B cell (primary cell): ENCODE measurements around the gene PPP6R2. TPM values are rescaled to one million over a fixed set of nuclear protein-coding genes. Genes with fewer than 3 reads are reported as not detected.

ENCODE experiments used
- ATAC-seq: fragments of 200-7000 bp; cut with Tn5 transposase; one replicate; pipeline ENCODE4 v1.10.0; 2021; ENCODE audit warnings: low read depth, mild to moderate bottlenecking, moderate number of reproducible peaks, moderate library complexity
- CTCF ChIA-PET: fragments of 350-600 bp; sonication (Branson Sonifier 250); formaldehyde crosslinking; loops from one replicate; lab custom pipeline; 2021; ENCODE audit warnings: antibody characterized with exemption, inconsistent platforms; lab: Charles Lee
- POLR2A ChIA-PET: fragments of 350-600 bp; sonication (Branson Sonifier 250); formaldehyde crosslinking; loops from one replicate; lab custom pipeline; 2021; ENCODE audit warnings: antibody characterized with exemption; lab: Charles Lee
- DNase-seq: peaks from one replicate; pipeline ENCODE4 v3.0.0; 2013
- H2AFZ ChIP-seq: 2 replicates; pipeline ENCODE4 v1.6.1; 2012; ENCODE audit warnings: mild to moderate bottlenecking, low read depth, low read length; ENCODE audit not compliant: insufficient read depth, poor library complexity, severe bottlenecking
- H3K27ac ChIP-seq, 2 donors: 1 replicate in 1 of 2; 2 replicates in 1 of 2; pipeline ENCODE4 v1.5.1; 2012 to 2013; ENCODE audit warnings: low read length in 2 of 2, mild to moderate bottlenecking in 2 of 2, moderate library complexity in 1 of 2
- H3K27me3 ChIP-seq, 4 experiments: fragments of 200-600 bp in 1 of 4; sonication (generic) in 1 of 4; replicated peaks in 1 of 4; 1 replicate in 2 of 4; 2 replicates in 2 of 4; pipeline versions ENCODE4 v1.6.1 to v1.7.0; 2013 to 2016; ENCODE audit warnings: low read length in 3 of 4, mild to moderate bottlenecking in 2 of 4, mixed read lengths in 1 of 4, moderate library complexity in 1 of 4; ENCODE audit not compliant: insufficient read depth in 4 of 4, control insufficient read depth in 3 of 4; ENCODE audit errors: control extremely low read depth in 1 of 4
- H3K36me3 ChIP-seq, 2 experiments: replicated peaks in 1 of 2; 1 replicate in 1 of 2; 2 replicates in 1 of 2; pipeline versions ENCODE4 v1.6.1 to v1.7.1; 2013; ENCODE audit warnings: low read length in 1 of 2; ENCODE audit not compliant: insufficient read depth in 2 of 2, control insufficient read depth in 1 of 2; ENCODE audit errors: control extremely low read depth in 1 of 2, extremely low read depth in 1 of 2
- H3K4me1 ChIP-seq, 2 donors: fragments of 200-600 bp in 1 of 2; sonication (generic) in 1 of 2; 1 replicate in 1 of 2; 2 replicates in 1 of 2; pipeline versions ENCODE4 v1.5.1 to v1.6.1; 2013 to 2017; ENCODE audit warnings: low read length in 2 of 2; ENCODE audit not compliant: control insufficient read depth in 2 of 2, insufficient read depth in 2 of 2
- H3K4me2 ChIP-seq: replicated peaks from 2 replicates; pipeline ENCODE3; 2012; ENCODE audit warnings: mild to moderate bottlenecking, low read depth, low read length; ENCODE audit not compliant: poor library complexity, severe bottlenecking
- H3K4me3 ChIP-seq, 5 experiments: fragments of 200-600 bp in 1 of 5; sonication (generic) in 1 of 5; 1 replicate in 3 of 5; 2 replicates in 2 of 5; pipeline versions ENCODE4 v1.5.1 to v1.7.0; 2011 to 2016; ENCODE audit warnings: low read length in 4 of 5, mild to moderate bottlenecking in 4 of 5, low read depth in 2 of 5, control low read depth in 1 of 5, moderate library complexity in 1 of 5; ENCODE audit not compliant: insufficient read depth in 1 of 5; ENCODE audit errors: control extremely low read depth in 1 of 5, extremely low read depth in 1 of 5
- H3K79me2 ChIP-seq: fragments of 200-600 bp; sonication (generic); one replicate; pipeline ENCODE4 v1.6.0; 2016; ENCODE audit warnings: low read length; ENCODE audit not compliant: control insufficient read depth, insufficient read depth
- H3K9ac ChIP-seq: fragments of 200-600 bp; sonication (generic); 2 replicates; pipeline ENCODE4 v1.6.1; 2017; ENCODE audit warnings: mild to moderate bottlenecking, low read length, moderate library complexity
- H3K9me3 ChIP-seq, 3 donors: one replicate each; pipeline versions ENCODE4 v1.6.1 to v1.7.1; 2013; ENCODE audit warnings: low read length in 2 of 3; ENCODE audit not compliant: control insufficient read depth in 2 of 3, insufficient read depth in 1 of 3; ENCODE audit errors: control extremely low read depth in 1 of 3
- H4K20me1 ChIP-seq: 2 replicates; pipeline ENCODE4 v1.6.0; 2012; ENCODE audit warnings: mild to moderate bottlenecking, low read length; ENCODE audit not compliant: insufficient read depth, control insufficient read depth, poor library complexity, severe bottlenecking
- H3K27ac Mint-ChIP-seq: one replicate; pipeline ENCODE4 v1.8.0; 2021; ENCODE audit warnings: mixed read lengths
- H3K27me3 Mint-ChIP-seq: one replicate; pipeline ENCODE4 v1.8.0; 2021; ENCODE audit warnings: mixed read lengths
- H3K4me1 Mint-ChIP-seq: one replicate; pipeline ENCODE4 v1.8.0; 2021; ENCODE audit warnings: mixed read lengths
- H3K4me3 Mint-ChIP-seq: one replicate; pipeline ENCODE4 v1.8.0; 2021; ENCODE audit warnings: mixed read lengths
- H3K9me3 Mint-ChIP-seq: one replicate; pipeline ENCODE4 v1.8.0; 2022; ENCODE audit warnings: mixed read lengths; ENCODE audit not compliant: insufficient read depth
- CTCF ChIP-seq: fragments of 200-600 bp; IDR thresholded peaks from one replicate; pipeline ENCODE4 v1.8.0; 2022; ENCODE audit warnings: antibody characterized with exemption, mild to moderate bottlenecking
- EZH2 ChIP-seq: IDR thresholded peaks from 2 replicates; pipeline ENCODE4 v1.6.1; 2012; ENCODE audit warnings: borderline replicate concordance, low read depth, mild to moderate bottlenecking, moderate library complexity, low read length; ENCODE audit not compliant: insufficient read depth, poor library complexity, severe bottlenecking
- WGBS: methylation state at CpG from one replicate; pipeline ENCODE4 v1.1.5; 2013; ENCODE audit warnings: missing lambda C conversion rate; ENCODE audit not compliant: insufficient coverage; 5-methylcytosine and 5-hydroxymethylcytosine counted together
- intact Hi-C: fragments of 100-400 bp; cut with micrococcal nuclease; formaldehyde crosslinking; loops from one replicate; pipeline ENCODE4 v1.10.0; 2022
- polyA plus RNA-seq: library from polyadenylated mRNA; depleted of rRNA; stranded (reverse); fragments of >200 nt; gene quantifications from 2 replicates; pipeline ENCODE4 v1.2.3, GENCODE V29; 2012
- total RNA-seq, 2 donors: library from RNA; stranded (reverse); fragments of 120-200 nt in 1 of 2; gene quantifications; 1 replicate in 1 of 2; 2 replicates in 1 of 2; pipeline versions ENCODE4 v1.2.3 to v1.2.4, GENCODE V29; 2013 to 2022

PPP6R2 gene
- total and polyA plus RNA-seq, 2 donors (not counting 1 experiment from before 2014, with no cell fraction given): 91.4 to 98.7 TPM

- POLR2A ChIA-PET: interaction anchor here (0.9 to 7.0 kb wide), 2 partner anchors 10 to 20 kb away, joined by 3 to 61 read pairs; no protein-coding TSS in a partner anchor
- H3K36me3 ChIP-seq: no peaks in the 10 kb centered on the region
- Mint-ChIP-seq H3K27me3 (no peaks in the 10 kb centered on the region), H3K27ac (no peak overlapping the region), H3K9me3 (no peaks in the 10 kb centered on the region), H3K4me3 (no peak overlapping the region), H3K4me1 (peaks cover 34% of the 10 kb centered on the region)
- peaks cover 0 to 2% (median 0%) of the 10 kb centered on the region in 3 donors for H3K9me3 ChIP-seq
- H3K4me3 ChIP-seq: no peak overlapping the region
- peaks cover 0 to 2% (median 0%) of the 10 kb centered on the region in 4 experiments for H3K27me3 ChIP-seq
- no peak overlapping the region for H3K9ac ChIP-seq
- DNase-seq (no peak), ATAC-seq (no peak)
- CTCF ChIA-PET: no interaction called here
- H3K4me1 ChIP-seq: peaks cover 35 to 60% of the 10 kb centered on the region in 2 donors
- no peak overlapping the region for H3K27ac ChIP-seq
- intact Hi-C loops: no loop called here
- TF ChIP-seq CTCF: no peak
- no peak overlapping the region for H3K4me2 ChIP-seq
- no peaks in the 10 kb centered on the region for H3K79me2 ChIP-seq
- H4K20me1 ChIP-seq: no peaks in the 10 kb centered on the region
- H2AFZ ChIP-seq: no peak overlapping the region
- 100% methylated on average over 2 of the region's 7 CpGs for WGBS
Measured at GRCh38 chr22:50313021-50313420, 30.1 kb upstream of the PPP6R2 start.

GRCh38 chr22:50313600-50313999 lies 29.5 kb upstream of the PPP6R2 start:
- Histone ChIP-seq H2AFZ (peak overlapping the region; percentile 78), H3K27ac (peak overlapping the region; percentile 63 to 71), H3K9me3 (peaks cover 0 to 2% (median 0%) of the 10 kb centered on the region in 3 donors), H3K27me3 (no peaks in the 10 kb centered on the region), H3K9ac (peak overlapping the region; percentile 68), H4K20me1 (no peaks in the 10 kb centered on the region), H3K4me2 (peak overlapping the region; percentile 93), H3K79me2 (no peaks in the 10 kb centered on the region), H3K36me3 (no peaks in the 10 kb centered on the region), H3K4me1 (peaks cover 30 to 57% of the 10 kb centered on the region in 2 donors), H3K4me3 (peak overlapping the region in 4 of 5 experiments; percentile 34 to 61 (median 45))
- ChIA-PET POLR2A (interaction anchor here (0.9 to 7.0 kb wide), 3 partner anchors 11 to 20 kb away, joined by 3 to 61 read pairs (median 12); partner anchors contain the start of gene DENND6B), CTCF (interaction anchor here (5.1 kb wide), 1 partner anchor 13 kb away, joined by 37 read pairs; the partner anchor contains the start of gene DENND6B)
- ATAC-seq (no peak), DNase-seq (no peak)
- H3K27me3 Mint-ChIP-seq: no peaks in the 10 kb centered on the region
- H3K4me1 Mint-ChIP-seq: peaks cover 39% of the 10 kb centered on the region
- WGBS: 82% methylated on average over 14 of the region's 17 CpGs
- no peak overlapping the region for H3K4me3 Mint-ChIP-seq
- H3K9me3 Mint-ChIP-seq: no peaks in the 10 kb centered on the region
- TF ChIP-seq CTCF: no peak
- no peak for TF ChIP-seq EZH2
- intact Hi-C loops: no loop called here
- no peak overlapping the region for H3K27ac Mint-ChIP-seq
